ENCODE results near the gene CASP8.

CASP8 gene

DNA sequence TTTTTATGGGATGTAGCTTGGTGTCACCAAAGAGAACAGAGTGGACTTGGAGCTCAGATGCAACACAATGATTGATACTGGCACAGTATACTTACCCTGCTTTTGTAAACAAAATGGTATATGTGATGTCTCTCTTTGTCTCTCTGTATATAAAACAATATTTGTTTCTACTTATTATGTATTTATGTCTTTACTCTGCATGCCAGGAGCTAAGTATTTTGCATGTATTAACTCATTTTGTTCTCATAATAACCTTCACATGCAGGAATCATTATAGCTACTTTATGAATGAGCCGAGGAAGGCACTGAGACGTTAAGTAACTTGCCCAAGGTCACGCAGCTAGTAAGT is 27.9 kb upstream of the CASP8 start:
- Histone ChIP-seq H3K27ac (no peak overlapping the region), H3K4me1 (peaks cover 0 to 27% (median 13%) of the 10 kb centered on the region in 4 donors), H3K36me3 (no peaks in the 10 kb centered on the region), H3K27me3 (no peaks in the 10 kb centered on the region), H3K4me3 (no peak overlapping the region), H3K9me3 (no peaks in the 10 kb centered on the region)
- intact Hi-C loops (cut with DNase I; ENCODE audit: low total_unique reads): no loop called here
- TF ChIP-seq, protein P1, sequence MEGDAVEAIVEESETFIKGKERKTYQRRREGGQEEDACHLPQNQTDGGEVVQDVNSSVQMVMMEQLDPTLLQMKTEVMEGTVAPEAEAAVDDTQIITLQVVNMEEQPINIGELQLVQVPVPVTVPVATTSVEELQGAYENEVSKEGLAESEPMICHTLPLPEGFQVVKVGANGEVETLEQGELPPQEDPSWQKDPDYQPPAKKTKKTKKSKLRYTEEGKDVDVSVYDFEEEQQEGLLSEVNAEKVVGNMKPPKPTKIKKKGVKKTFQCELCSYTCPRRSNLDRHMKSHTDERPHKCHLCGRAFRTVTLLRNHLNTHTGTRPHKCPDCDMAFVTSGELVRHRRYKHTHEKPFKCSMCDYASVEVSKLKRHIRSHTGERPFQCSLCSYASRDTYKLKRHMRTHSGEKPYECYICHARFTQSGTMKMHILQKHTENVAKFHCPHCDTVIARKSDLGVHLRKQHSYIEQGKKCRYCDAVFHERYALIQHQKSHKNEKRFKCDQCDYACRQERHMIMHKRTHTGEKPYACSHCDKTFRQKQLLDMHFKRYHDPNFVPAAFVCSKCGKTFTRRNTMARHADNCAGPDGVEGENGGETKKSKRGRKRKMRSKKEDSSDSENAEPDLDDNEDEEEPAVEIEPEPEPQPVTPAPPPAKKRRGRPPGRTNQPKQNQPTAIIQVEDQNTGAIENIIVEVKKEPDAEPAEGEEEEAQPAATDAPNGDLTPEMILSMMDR (IDR thresholded peaks at IDR 0.05): no peak
- DNase-seq: no peak

DNA sequence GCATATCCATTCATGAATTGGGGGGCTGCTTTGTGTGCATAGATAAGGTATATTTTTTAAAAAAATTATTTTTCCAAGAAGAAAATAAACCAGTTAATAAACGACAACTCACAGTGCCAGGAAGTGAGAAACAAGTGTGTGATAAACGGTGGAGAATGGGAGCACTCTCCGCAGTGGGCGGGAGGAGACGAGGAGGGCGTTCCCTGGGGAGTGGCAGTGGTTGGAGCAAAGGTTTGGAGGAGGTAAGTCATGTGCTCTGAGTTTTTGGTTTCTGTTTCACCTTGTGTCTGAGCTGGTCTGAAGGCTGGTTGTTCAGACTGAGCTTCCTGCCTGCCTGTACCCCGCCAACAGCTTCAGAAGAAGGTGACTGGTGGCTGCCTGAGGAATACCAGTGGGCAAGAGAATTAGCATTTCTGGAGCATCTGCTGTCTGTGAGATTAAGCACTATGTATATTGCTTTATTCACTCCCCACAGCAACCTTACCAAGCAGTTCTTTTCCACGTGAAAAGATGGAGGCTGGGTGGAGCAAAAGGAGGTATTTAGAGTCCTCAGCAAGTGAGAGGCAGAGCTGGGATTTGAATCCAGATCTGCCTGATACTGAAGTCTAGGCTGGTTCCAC is 27.0 kb upstream of the CASP8 start:
- DNase-seq: peak in 1 of 2 donors; percentile 34
- intact Hi-C loops (cut with DNase I; ENCODE audit: low total_unique reads): no loop called here

DNA sequence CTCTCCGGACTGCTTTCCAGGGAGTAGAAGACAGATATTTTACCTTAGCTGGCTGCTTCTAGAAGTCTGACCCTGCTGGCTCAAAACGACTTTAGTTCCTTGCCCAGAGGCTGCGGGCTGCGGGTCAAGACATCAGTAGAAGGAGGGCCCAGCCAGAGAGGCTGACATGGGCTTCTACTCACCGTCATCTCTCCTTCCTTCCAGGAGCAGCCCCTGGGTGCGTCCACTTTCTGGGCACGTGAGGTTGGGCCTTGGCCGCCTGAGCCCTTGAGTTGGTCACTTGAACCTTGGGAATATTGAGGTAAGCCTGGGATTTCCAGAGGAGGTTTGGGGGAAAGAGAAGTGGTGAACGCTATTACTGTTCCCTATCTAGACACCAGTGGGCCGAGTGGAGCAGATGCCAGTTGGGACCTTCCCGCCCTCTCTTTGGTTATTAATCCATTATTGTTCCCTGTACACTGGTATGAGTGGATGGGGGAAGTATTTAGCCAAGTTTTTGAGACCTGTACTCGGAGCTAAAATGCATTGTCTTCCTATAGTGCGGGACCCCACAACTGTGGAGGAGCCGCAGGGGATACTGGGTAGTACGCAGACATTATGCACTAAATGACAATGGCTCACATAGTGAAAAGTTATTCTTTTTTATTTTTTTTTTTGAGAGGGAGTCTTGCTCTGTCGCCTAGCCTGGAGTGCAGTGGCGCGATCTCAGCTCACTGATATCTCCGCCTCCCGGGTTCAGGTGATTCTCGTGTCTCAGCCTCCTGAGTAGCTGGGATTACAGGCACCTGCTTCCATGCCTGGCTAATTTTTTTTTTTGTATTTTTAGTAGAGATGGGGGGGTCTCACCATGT is 26.3 kb upstream of the CASP8 start:
- DNase-seq: no peak
- intact Hi-C loops (cut with DNase I; ENCODE audit: low total_unique reads): no loop called here
- peaks cover 0 to 33% (median 13%) of the 10 kb centered on the region in 4 donors for H3K4me1 ChIP-seq

More for the DNA sequence above, 27.0 kb upstream of the CASP8 start:
- no peak overlapping the region for H3K27ac ChIP-seq
- no peaks in the 10 kb centered on the region for H3K27me3 ChIP-seq
- TF ChIP-seq, protein P1 (IDR thresholded peaks at IDR 0.05): no peak
- peaks cover 0 to 33% (median 13%) of the 10 kb centered on the region in 4 donors for H3K4me1 ChIP-seq
- peak overlapping the region; percentile 3 to 16 for H3K4me3 ChIP-seq
- H3K9me3 ChIP-seq: no peaks in the 10 kb centered on the region
- H3K36me3 ChIP-seq: no peaks in the 10 kb centered on the region

DNA sequence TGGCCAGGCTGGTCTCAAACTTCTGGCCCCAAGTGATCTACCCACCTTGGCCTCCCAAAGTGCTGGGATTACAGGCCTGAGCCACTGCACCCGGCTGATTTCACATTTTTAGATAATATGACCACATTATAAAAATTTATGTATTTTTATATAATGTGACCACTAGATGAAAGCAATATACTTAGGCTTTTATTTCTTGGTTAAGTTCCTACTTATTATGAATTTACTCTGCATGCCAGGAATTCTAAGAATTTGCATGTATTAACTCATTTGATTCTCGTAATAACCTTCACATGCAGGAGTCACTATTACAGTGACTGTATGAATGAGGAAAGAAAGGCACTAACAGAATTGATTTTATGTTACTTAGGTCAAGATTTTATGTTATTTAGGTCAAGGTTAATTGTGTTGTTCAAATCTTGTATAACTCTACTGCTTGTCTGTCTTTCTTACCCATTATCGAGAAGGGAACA is 25.6 kb upstream of the CASP8 start:
- Histone ChIP-seq H3K27ac (no peak overlapping the region), H3K27me3 (no peaks in the 10 kb centered on the region), H3K4me1 (peaks cover 0 to 33% (median 13%) of the 10 kb centered on the region in 4 donors), H3K9me3 (no peaks in the 10 kb centered on the region), H3K36me3 (no peaks in the 10 kb centered on the region), H3K4me3 (no peak overlapping the region)
- DNase-seq: no peak
- intact Hi-C loops (cut with DNase I; ENCODE audit: low total_unique reads): loop anchor here (5.0 kb wide), 1 partner anchor 128 kb away; no protein-coding TSS in a partner anchor
- TF ChIP-seq, protein P1 (IDR thresholded peaks at IDR 0.05): no peak

More for the DNA sequence above, 26.3 kb upstream of the CASP8 start:
- Histone ChIP-seq H3K36me3 (no peaks in the 10 kb centered on the region), H3K4me3 (peak overlapping the region; percentile 3 to 16), H3K27ac (no peak overlapping the region), H3K9me3 (no peaks in the 10 kb centered on the region), H3K27me3 (no peaks in the 10 kb centered on the region)
- TF ChIP-seq, protein P1 (IDR thresholded peaks at IDR 0.05): no peak

DNA sequence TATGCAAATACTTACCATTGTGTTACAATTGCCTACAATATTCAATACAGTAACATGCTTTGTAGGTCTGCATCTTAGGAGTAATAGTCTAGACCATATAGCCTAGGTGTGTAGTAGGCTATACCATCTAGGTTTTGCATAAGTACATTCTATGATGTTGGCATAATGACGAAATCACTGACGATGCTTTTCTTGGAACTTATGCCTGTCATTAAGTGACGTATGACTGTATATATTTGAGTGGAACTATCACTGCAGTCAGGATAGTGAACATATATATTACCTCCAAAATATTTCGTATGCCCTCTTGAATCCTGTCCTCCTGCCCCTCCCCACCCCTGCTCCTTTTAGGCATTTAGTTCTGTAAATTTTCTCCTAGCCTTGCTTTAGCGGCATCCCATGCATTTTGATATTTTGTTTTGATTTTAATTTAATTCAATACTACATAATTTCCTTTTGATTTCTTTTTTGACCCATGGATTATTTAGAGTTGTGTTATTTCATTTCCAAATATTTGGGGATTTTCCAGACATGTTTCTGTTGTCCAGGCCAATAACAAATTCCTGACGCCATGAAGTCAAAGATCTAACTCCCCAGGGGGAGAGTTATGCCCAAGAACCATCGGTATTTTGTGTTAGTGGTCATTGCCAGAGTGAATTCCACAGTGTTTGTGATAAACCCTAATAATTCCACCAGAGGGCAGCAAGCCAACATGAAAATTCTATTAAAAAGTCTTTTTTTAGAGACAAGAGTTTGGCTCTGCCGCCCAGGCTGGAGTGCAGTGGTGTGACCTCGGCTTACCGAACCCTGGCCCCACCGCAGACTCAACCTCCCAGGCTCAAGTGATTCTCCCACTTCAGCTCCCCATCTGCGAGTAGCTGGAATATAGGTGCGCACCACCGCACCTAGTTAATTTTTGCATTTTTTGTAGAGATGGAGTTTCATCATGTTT is 24.2 kb upstream of the CASP8 start:
- TF ChIP-seq, protein P1 (IDR thresholded peaks at IDR 0.05): peak; percentile 62 to 76
- DNase-seq: peak; percentile 63 to 75
- Histone ChIP-seq H3K27me3 (no peaks in the 10 kb centered on the region), H3K27ac (peak overlapping the region; percentile 23 to 50), H3K4me3 (peak overlapping the region; percentile 9 to 25), H3K9me3 (no peaks in the 10 kb centered on the region), H3K4me1 (peaks cover 0 to 33% (median 13%) of the 10 kb centered on the region in 4 donors), H3K36me3 (no peaks in the 10 kb centered on the region)
- intact Hi-C loops (cut with DNase I; ENCODE audit: low total_unique reads): loop anchor here (5.0 kb wide), 1 partner anchor 126 kb away; no protein-coding TSS in a partner anchor

Measured in tibial artery (tissue), 4 donors.